ENCODE data around the gene AK9. TPM values are rescaled to one million over a fixed set of nuclear protein-coding genes. Genes with fewer than 3 reads are reported as not detected.

Gene AK9
- total RNA-seq, 4 donors from 2014 or later: 4.1 to 10.3 (median 6.4) TPM

- H3K4me3 ChIP-seq (ENCODE audit: low read depth, poor library complexity, severe bottlenecking): no peak overlapping the region
- 86 to 91% methylated on average over 1 of the region's 1 CpG for WGBS, 2 donors
- intact Hi-C loops (cut with DNase I; ENCODE audit: low total_unique reads): no loop called here
- no peak for TF ChIP-seq POLR2A (IDR thresholded peaks at IDR 0.05)
- no peak for TF ChIP-seq CTCF (IDR thresholded peaks at IDR 0.05)
- no peak for DNase-seq (ENCODE audit: low spot score in 2 of 2)
Observed at GRCh38 chr6:109632405-109632804, 58.6 kb downstream of the AK9 start.

GRCh38 chr6:109631403-109631802, 59.6 kb downstream of the AK9 start:
- no peak overlapping the region for H3K4me3 ChIP-seq (ENCODE audit: low read depth, poor library complexity, severe bottlenecking)
- no peak for DNase-seq (ENCODE audit: low spot score in 2 of 2)
- no peak for TF ChIP-seq POLR2A (IDR thresholded peaks at IDR 0.05)
- TF ChIP-seq CTCF (IDR thresholded peaks at IDR 0.05): no peak
- WGBS, 2 donors: 94 to 95% methylated on average over 1 of the region's 1 CpG
- intact Hi-C loops (cut with DNase I; ENCODE audit: low total_unique reads): no loop called here

- intact Hi-C loops (cut with DNase I; ENCODE audit: low total_unique reads): no loop called here
- no peak for DNase-seq (ENCODE audit: low spot score in 2 of 2)
- H3K4me3 ChIP-seq (ENCODE audit: low read depth, poor library complexity, severe bottlenecking): no peak overlapping the region
- WGBS, 2 donors: 56 to 65% methylated on average over 4 of the region's 4 CpGs
- TF ChIP-seq POLR2A (IDR thresholded peaks at IDR 0.05) (no peak), CTCF (IDR thresholded peaks at IDR 0.05) (no peak)
Observed at GRCh38 chr6:109628158-109629000, 62.6 kb downstream of the AK9 start.

- intact Hi-C loops (cut with DNase I; ENCODE audit: low total_unique reads): no loop called here
- TF ChIP-seq CTCF (IDR thresholded peaks at IDR 0.05) (no peak), POLR2A (IDR thresholded peaks at IDR 0.05) (no peak)
- WGBS, 2 donors: 86 to 93% methylated on average over 2 of the region's 2 CpGs
Observed at GRCh38 chr6:109626311-109626710, 64.7 kb downstream of the AK9 start.

GRCh38 chr6:109625199-109625598, 65.8 kb downstream of the AK9 start:
- 87 to 89% methylated on average over 7 of the region's 7 CpGs for WGBS, 2 donors
- DNase-seq (ENCODE audit: low spot score in 2 of 2): no peak
- H3K4me3 ChIP-seq (ENCODE audit: low read depth, poor library complexity, severe bottlenecking): no peak overlapping the region
- TF ChIP-seq CTCF (IDR thresholded peaks at IDR 0.05): no peak
- TF ChIP-seq POLR2A (IDR thresholded peaks at IDR 0.05): no peak
- intact Hi-C loops (cut with DNase I; ENCODE audit: low total_unique reads): no loop called here

More at GRCh38 chr6:109626311-109626710, 64.7 kb downstream of the AK9 start:
- H3K4me3 ChIP-seq (ENCODE audit: low read depth, poor library complexity, severe bottlenecking): no peak overlapping the region
- no peak for DNase-seq (ENCODE audit: low spot score in 2 of 2)

All from lower leg skin (tissue), 4 donors.